HepG2 (cell line): ENCODE data around the gene CLEC16A. TPM values are rescaled to one million over a fixed set of nuclear protein-coding genes. Genes with fewer than 3 reads are reported as not detected.

ENCODE experiments used
- HMGXB3 ChIP-seq: sonication (generic); formaldehyde crosslinking; IDR thresholded peaks from 2 replicates; pipeline ENCODE4 v1.4.0; 2020; ENCODE audit warnings: missing genetic modification reagents, borderline replicate concordance
- HOXA9 ChIP-seq: sonication (generic); formaldehyde crosslinking; IDR thresholded peaks from 2 replicates; pipeline ENCODE4 v1.8.1; 2022; ENCODE audit warnings: missing genetic modification reagents, mild to moderate bottlenecking, moderate library complexity, borderline replicate concordance
- LCORL ChIP-seq, 2 experiments: fragments of 450-650 bp in 1 of 2; sonication (generic) in 1 of 2; formaldehyde crosslinking in 1 of 2; IDR thresholded peaks; 2 replicates each; pipeline versions ENCODE4 v1.5.0 to v1.6.1; 2017 to 2020; ENCODE audit warnings: antibody characterized with exemption in 1 of 2, missing genetic modification reagents in 1 of 2
- PAX8 ChIP-seq: sonication (generic); formaldehyde crosslinking; IDR thresholded peaks from 2 replicates; pipeline ENCODE4 v1.8.0; 2022; ENCODE audit warnings: mild to moderate bottlenecking, missing genetic modification reagents, borderline replicate concordance
- SIN3A ChIP-seq: IDR thresholded peaks from 2 replicates; pipeline ENCODE4 v1.6.1; 2011; ENCODE audit warnings: low read depth, mild to moderate bottlenecking, control low read depth, low read length, borderline replicate concordance
- SP1 ChIP-seq, 2 experiments: fragments of 450-650 bp in 1 of 2; sonication (generic) in 1 of 2; formaldehyde crosslinking in 1 of 2; IDR thresholded peaks; 2 replicates each; pipeline versions ENCODE4 v1.4.0 to v1.6.1; 2016 to 2020; ENCODE audit warnings: missing genetic modification reagents in 1 of 2
- TP53 ChIP-seq: sonication (generic); formaldehyde crosslinking; conservative IDR thresholded peaks from 2 replicates; pipeline ENCODE4 v1.4.0; 2020; ENCODE audit warnings: missing genetic modification reagents
- U2AF1 ChIP-seq: fragments of 200-400 bp; formaldehyde crosslinking; optimal IDR thresholded peaks from 2 replicates; pipeline ENCODE3; 2017; ENCODE audit warnings: mild to moderate bottlenecking, low read depth, low read length
- ZNF530 ChIP-seq: sonication (generic); formaldehyde crosslinking; IDR thresholded peaks from 2 replicates; pipeline ENCODE4 v1.5.0; 2020; ENCODE audit warnings: low read depth, mild to moderate bottlenecking, missing genetic modification reagents
- polyA plus RNA-seq, 8 experiments: library from polyadenylated mRNA; depleted of rRNA in 3 of 8; stranded (reverse) in 7 of 8; unstranded in 1 of 8; fragments of >200 nt; fragmentation: Illumina TruSeq in 4 of 8; extraction: Trizol in 4 of 8; gene quantifications; 2 replicates each; pipeline versions ENCODE4 v1.2.1 to v1.2.3, GENCODE V29; 2011 to 2016; ENCODE audit warnings: low read depth in 4 of 8, missing spikeins in 1 of 8, mixed read lengths in 1 of 8; ENCODE audit not compliant: insufficient read depth in 1 of 8
- total RNA-seq, 5 experiments: library from RNA; depleted of rRNA; stranded (reverse); fragments of >200 nt; fragmentation: Illumina TruSeq; extraction: Trizol; gene quantifications; 2 replicates each; pipeline ENCODE4 v1.2.3, GENCODE V29; 2016; ENCODE audit warnings: low read depth in 1 of 5
- TF ChIP-seq, protein P1 (sequence below), 2 experiments: sonication (generic) in 1 of 2; formaldehyde crosslinking in 1 of 2; IDR thresholded peaks; 2 replicates each; pipeline versions ENCODE4 v1.6.1 to v1.9.0; 2014 to 2022; ENCODE audit warnings: antibody characterized with exemption in 1 of 2, borderline replicate concordance in 1 of 2, inconsistent platforms in 1 of 2, low read depth in 1 of 2, missing genetic modification reagents in 1 of 2
- TF ChIP-seq, protein P2 (sequence below): sonication (generic); formaldehyde crosslinking; IDR thresholded peaks from 2 replicates; pipeline ENCODE4 v1.5.0; 2020; ENCODE audit warnings: missing genetic modification reagents, mild to moderate bottlenecking, borderline replicate concordance
- TF ChIP-seq, protein P3 (sequence below): sonication (generic); formaldehyde crosslinking; IDR thresholded peaks from 2 replicates; pipeline ENCODE4 v1.9.0; 2021; ENCODE audit warnings: missing genetic modification reagents, mild to moderate bottlenecking, borderline replicate concordance

Gene CLEC16A
- total and polyA plus RNA-seq, 2 of the 13 experiments (the other 11 are each of a cell fraction or from before 2014, with no cell fraction given) = 8.5 to 10.3 TPM

DNA sequence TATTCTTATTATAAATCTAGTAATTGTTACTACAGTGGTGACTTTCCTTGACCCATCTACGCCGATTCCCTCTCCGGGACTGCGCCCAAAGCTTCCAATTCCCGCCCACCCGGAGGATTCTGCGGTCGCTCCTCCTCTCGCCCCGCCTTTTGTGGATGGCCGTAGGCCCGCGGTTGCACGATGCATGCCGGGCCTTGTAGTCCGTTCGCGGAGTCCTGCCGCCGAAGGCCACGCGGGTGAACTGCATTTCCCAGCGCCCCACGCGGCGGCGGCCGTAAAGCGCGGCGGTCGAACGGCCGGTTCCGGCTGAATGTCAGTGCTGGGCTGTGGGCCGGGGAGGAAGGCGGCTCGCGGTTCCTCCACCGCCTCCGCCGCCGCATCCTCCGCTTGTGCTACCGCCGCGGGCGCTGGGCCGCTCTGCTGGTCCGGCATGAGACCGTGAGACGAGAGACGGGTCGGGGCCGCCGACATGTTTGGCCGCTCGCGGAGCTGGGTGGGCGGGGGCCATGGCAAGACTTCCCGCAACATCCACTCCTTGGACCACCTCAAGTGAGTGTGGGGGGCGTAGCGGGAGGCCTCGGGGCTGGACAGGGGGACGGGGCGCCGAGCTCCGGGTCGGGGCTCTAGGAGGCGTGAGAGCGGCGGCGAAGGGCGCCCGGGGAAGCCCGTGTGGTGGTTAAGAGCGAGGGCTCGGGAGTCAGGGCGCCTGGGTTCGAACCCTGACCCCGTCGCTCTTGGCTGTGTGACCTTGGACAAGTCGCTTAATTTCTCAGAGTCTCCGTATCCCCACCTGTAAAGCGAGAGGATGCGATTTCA, at the start of gene CLEC16A (continued):
- TF ChIP-seq HMGXB3 (CRISPR knock-in tag) = peak; percentile 95; the same call in 1 of the 2 replicates
- TF ChIP-seq HOXA9 = no peak
- TF ChIP-seq SIN3A = peak; percentile 93; the same call in 1 of the 2 replicates
- TF ChIP-seq LCORL (IDR thresholded peaks at IDR 0.05) = no peak
- peak; percentile 96 for TF ChIP-seq LCORL (CRISPR knock-in tag; IDR thresholded peaks at IDR 0.05)
- TF ChIP-seq ZNF530 (CRISPR knock-in tag) = no peak
- peak; percentile 73; the same call in 1 of the 2 replicates for TF ChIP-seq PAX8 (CRISPR knock-in tag)
- TF ChIP-seq, protein P1, sequence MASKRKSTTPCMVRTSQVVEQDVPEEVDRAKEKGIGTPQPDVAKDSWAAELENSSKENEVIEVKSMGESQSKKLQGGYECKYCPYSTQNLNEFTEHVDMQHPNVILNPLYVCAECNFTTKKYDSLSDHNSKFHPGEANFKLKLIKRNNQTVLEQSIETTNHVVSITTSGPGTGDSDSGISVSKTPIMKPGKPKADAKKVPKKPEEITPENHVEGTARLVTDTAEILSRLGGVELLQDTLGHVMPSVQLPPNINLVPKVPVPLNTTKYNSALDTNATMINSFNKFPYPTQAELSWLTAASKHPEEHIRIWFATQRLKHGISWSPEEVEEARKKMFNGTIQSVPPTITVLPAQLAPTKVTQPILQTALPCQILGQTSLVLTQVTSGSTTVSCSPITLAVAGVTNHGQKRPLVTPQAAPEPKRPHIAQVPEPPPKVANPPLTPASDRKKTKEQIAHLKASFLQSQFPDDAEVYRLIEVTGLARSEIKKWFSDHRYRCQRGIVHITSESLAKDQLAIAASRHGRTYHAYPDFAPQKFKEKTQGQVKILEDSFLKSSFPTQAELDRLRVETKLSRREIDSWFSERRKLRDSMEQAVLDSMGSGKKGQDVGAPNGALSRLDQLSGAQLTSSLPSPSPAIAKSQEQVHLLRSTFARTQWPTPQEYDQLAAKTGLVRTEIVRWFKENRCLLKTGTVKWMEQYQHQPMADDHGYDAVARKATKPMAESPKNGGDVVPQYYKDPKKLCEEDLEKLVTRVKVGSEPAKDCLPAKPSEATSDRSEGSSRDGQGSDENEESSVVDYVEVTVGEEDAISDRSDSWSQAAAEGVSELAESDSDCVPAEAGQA (IDR thresholded peaks at IDR 0.05; ENCODE audit: low read depth) = peak; percentile 85
- TF ChIP-seq, protein P1 (CRISPR knock-in tag; IDR thresholded peaks at IDR 0.05; ENCODE audit: borderline replicate concordance) = no peak; the same call in 1 of the 2 replicates
- TF ChIP-seq TP53 (CRISPR knock-in tag) = peak; percentile 63; the same call in 1 of the 2 replicates
- TF ChIP-seq U2AF1 = no peak
- TF ChIP-seq, protein P2, sequence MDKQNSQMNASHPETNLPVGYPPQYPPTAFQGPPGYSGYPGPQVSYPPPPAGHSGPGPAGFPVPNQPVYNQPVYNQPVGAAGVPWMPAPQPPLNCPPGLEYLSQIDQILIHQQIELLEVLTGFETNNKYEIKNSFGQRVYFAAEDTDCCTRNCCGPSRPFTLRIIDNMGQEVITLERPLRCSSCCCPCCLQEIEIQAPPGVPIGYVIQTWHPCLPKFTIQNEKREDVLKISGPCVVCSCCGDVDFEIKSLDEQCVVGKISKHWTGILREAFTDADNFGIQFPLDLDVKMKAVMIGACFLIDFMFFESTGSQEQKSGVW (CRISPR knock-in tag) = no peak
- TF ChIP-seq, protein P3, sequence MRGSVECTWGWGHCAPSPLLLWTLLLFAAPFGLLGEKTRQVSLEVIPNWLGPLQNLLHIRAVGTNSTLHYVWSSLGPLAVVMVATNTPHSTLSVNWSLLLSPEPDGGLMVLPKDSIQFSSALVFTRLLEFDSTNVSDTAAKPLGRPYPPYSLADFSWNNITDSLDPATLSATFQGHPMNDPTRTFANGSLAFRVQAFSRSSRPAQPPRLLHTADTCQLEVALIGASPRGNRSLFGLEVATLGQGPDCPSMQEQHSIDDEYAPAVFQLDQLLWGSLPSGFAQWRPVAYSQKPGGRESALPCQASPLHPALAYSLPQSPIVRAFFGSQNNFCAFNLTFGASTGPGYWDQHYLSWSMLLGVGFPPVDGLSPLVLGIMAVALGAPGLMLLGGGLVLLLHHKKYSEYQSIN (CRISPR knock-in tag) = no peak
- TF ChIP-seq SP1 (IDR thresholded peaks at IDR 0.05) = no peak
- peak; percentile 94 for TF ChIP-seq SP1 (CRISPR knock-in tag; IDR thresholded peaks at IDR 0.05)
